ENCODE data around the gene UBE2J2. TPM values are rescaled to one million over a fixed set of nuclear protein-coding genes. Genes with fewer than 3 reads are reported as not detected.

The UBE2J2 gene
- total and polyA plus RNA-seq, 2 of the 8 experiments (the other 6 are each of a cell fraction or from before 2014, with no cell fraction given), result 33.6 to 67.9 TPM

- no peak for DNase-seq (ENCODE audit: low read depth in 1 of 2, low spot score in 2 of 2)
- Histone ChIP-seq H2BK15ac (ENCODE audit: low read length) (no peak overlapping the region), H2AFZ (ENCODE audit: low read length) (no peak overlapping the region), H2BK12ac (ENCODE audit: low read depth, low read length) (no peak overlapping the region), H3K4me1 (replicated peaks in 1 of 4; ENCODE audit: control insufficient read depth in 3 of 4, insufficient read depth in 4 of 4, low read length in 3 of 4) (no peaks in the 10 kb centered on the region), H3K36me3 (ENCODE audit: control insufficient read depth in 2 of 4, insufficient read depth in 4 of 4, low read length in 3 of 4) (peaks cover 4 to 32% (median 17%) of the 10 kb centered on the region in 4 experiments; a peak in 7 of 8 replicates), H3K4me3 (ENCODE audit: extremely low read depth in 1 of 4, insufficient read depth in 2 of 4, low read depth in 3 of 4, low read length in 4 of 4) (no peak overlapping the region), H3K23me2 (ENCODE audit: low read depth, low read length) (no peaks in the 10 kb centered on the region; the same call in 1 of the 2 replicates), H4K91ac (replicated peaks; ENCODE audit: insufficient read length, low read length) (no peak overlapping the region), H3K56ac (replicated peaks; ENCODE audit: insufficient read length, low read depth, low read length) (no peak overlapping the region), H3K4me2 (ENCODE audit: insufficient read depth in 1 of 2, low read depth in 2 of 2, low read length in 2 of 2) (no peak overlapping the region), H2BK20ac (ENCODE audit: low read length) (no peak overlapping the region), H3K27ac (ENCODE audit: low read depth, low read length) (no peak overlapping the region), H3K79me1 (ENCODE audit: low read depth, low read length) (peaks cover 26% of the 10 kb centered on the region), H2BK5ac (ENCODE audit: low read depth, low read length) (no peak overlapping the region), H3K18ac (ENCODE audit: extremely low read depth, low read length) (no peak overlapping the region), H4K20me1 (replicated peaks in 1 of 2; ENCODE audit: control insufficient read depth in 1 of 2, insufficient read depth in 2 of 2, low read length in 2 of 2) (peaks cover 5 to 28% of the 10 kb centered on the region in 2 experiments), H3K23ac (ENCODE audit: insufficient read length) (no peak overlapping the region), H2AK5ac (ENCODE audit: low read depth, low read length) (no peak overlapping the region), H3K79me2 (ENCODE audit: control insufficient read depth in 1 of 2, insufficient read depth in 2 of 2, low read length in 2 of 2) (peaks cover 0 to 13% of the 10 kb centered on the region in 2 experiments; a peak in 2 of 4 replicates), H3K9ac (replicated peaks in 1 of 4; ENCODE audit: extremely low read depth in 1 of 4, low read depth in 3 of 4, low read length in 3 of 4) (no peak overlapping the region), H2BK120ac (replicated peaks; ENCODE audit: low read depth, low read length) (no peak overlapping the region), H3K14ac (ENCODE audit: insufficient read length) (no peak overlapping the region), H4K5ac (ENCODE audit: insufficient read length, low read depth, low read length) (no peak overlapping the region), H3K4ac (replicated peaks; ENCODE audit: insufficient read length, low read depth, low read length) (no peak overlapping the region), H3K27me3 (replicated peaks in 1 of 4; ENCODE audit: control insufficient read depth in 3 of 4, extremely low read depth in 1 of 4, insufficient read depth in 3 of 4, low read length in 3 of 4) (no peaks in the 10 kb centered on the region), H3K9me3 (ENCODE audit: insufficient read depth in 2 of 2, low read depth in 1 of 2, low read length in 1 of 2) (no peaks in the 10 kb centered on the region), H4K8ac (ENCODE audit: extremely low read depth, insufficient read depth, low read length) (no peak overlapping the region)
- POLR2A ChIA-PET (ENCODE audit: partially characterized antibody), result no interaction called here
- WGBS, 2 experiments (ENCODE audit: extremely low coverage in 1 of 2, insufficient coverage in 1 of 2, insufficient read length in 1 of 2, insufficient replicate concordance in 2 of 2, low coverage in 1 of 2, low lambda C conversion rate in 2 of 2, missing lambda C conversion rate in 1 of 2), result 96% methylated on average over 17 of the region's 21 CpGs; no CpG with 5 or more reads in 1 of the 2 experiments
- FAIRE-seq, result no peak
- CTCF ChIA-PET (ENCODE audit: partially characterized antibody), result interaction anchor here (6.2 kb wide), 1 partner anchor 102 kb away, joined by 28 read pairs; no protein-coding TSS in a partner anchor
- TF ChIP-seq BRCA1 (IDR thresholded peaks at IDR 0.05; ENCODE audit: low read depth, low read length) (no peak), USF2 (IDR thresholded peaks at IDR 0.05; ENCODE audit: low read length) (no peak), SRF (IDR thresholded peaks at IDR 0.05; ENCODE audit: low read depth, low read length) (no peak), BACH1 (IDR thresholded peaks at IDR 0.05; ENCODE audit: low read length) (no peak), TCF12 (IDR thresholded peaks at IDR 0.05; ENCODE audit: low read depth, low read length) (no peak), TAF7 (optimal IDR thresholded peaks at IDR 0.05; ENCODE audit: borderline replicate concordance, low read depth, low read length) (no peak)
These were observed 49.8 kb downstream of the UBE2J2 start for GRCh38 chr1:1223891-1224290.

Measured in H1 (cell line).